ENCODE data around the gene HUS1B. TPM values are rescaled to one million over a fixed set of nuclear protein-coding genes. Genes with fewer than 3 reads are reported as not detected.

Gene HUS1B
- total and polyA plus RNA-seq, 2 of the 13 experiments (the other 11 are each of a cell fraction or from before 2014, with no cell fraction given): 0.18 to 0.40 TPM

- TF ChIP-seq, protein P1, sequence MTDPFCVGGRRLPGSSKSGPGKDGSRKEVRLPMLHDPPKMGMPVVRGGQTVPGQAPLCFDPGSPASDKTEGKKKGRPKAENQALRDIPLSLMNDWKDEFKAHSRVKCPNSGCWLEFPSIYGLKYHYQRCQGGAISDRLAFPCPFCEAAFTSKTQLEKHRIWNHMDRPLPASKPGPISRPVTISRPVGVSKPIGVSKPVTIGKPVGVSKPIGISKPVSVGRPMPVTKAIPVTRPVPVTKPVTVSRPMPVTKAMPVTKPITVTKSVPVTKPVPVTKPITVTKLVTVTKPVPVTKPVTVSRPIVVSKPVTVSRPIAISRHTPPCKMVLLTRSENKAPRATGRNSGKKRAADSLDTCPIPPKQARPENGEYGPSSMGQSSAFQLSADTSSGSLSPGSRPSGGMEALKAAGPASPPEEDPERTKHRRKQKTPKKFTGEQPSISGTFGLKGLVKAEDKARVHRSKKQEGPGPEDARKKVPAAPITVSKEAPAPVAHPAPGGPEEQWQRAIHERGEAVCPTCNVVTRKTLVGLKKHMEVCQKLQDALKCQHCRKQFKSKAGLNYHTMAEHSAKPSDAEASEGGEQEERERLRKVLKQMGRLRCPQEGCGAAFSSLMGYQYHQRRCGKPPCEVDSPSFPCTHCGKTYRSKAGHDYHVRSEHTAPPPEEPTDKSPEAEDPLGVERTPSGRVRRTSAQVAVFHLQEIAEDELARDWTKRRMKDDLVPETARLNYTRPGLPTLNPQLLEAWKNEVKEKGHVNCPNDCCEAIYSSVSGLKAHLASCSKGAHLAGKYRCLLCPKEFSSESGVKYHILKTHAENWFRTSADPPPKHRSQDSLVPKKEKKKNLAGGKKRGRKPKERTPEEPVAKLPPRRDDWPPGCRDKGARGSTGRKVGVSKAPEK (CRISPR knock-in tag; IDR thresholded peaks at IDR 0.05; ENCODE audit: borderline replicate concordance): peak; percentile 62; the same call in 1 of the 2 replicates
- no peak for TF ChIP-seq ZNF616 (CRISPR knock-in tag; IDR thresholded peaks at IDR 0.05; ENCODE audit: low read depth)
- peak; percentile 93 for TF ChIP-seq MXD1 (CRISPR knock-in tag; IDR thresholded peaks at IDR 0.05)
- no peak for TF ChIP-seq ZNF326 (CRISPR knock-in tag; IDR thresholded peaks at IDR 0.05; ENCODE audit: borderline replicate concordance)
- TF ChIP-seq ZNF652 (CRISPR knock-in tag; IDR thresholded peaks at IDR 0.05; ENCODE audit: borderline replicate concordance, low read depth): no peak; the same call in 1 of the 2 replicates
- peak; percentile 97 for TF ChIP-seq HOXA3 (CRISPR knock-in tag; IDR thresholded peaks at IDR 0.05)
- peak; percentile 78; the same call in 1 of the 2 replicates for TF ChIP-seq ZNF552 (CRISPR knock-in tag; IDR thresholded peaks at IDR 0.05; ENCODE audit: borderline replicate concordance)
- no peak for TF ChIP-seq SETDB1 (CRISPR knock-in tag; IDR thresholded peaks at IDR 0.05; ENCODE audit: borderline replicate concordance)
- TF ChIP-seq, protein P2, sequence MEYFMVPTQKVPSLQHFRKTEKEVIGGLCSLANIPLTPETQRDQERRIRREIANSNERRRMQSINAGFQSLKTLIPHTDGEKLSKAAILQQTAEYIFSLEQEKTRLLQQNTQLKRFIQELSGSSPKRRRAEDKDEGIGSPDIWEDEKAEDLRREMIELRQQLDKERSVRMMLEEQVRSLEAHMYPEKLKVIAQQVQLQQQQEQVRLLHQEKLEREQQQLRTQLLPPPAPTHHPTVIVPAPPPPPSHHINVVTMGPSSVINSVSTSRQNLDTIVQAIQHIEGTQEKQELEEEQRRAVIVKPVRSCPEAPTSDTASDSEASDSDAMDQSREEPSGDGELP (IDR thresholded peaks at IDR 0.05; ENCODE audit: borderline replicate concordance, low read depth): peak; percentile 73; the same call in 1 of the 2 replicates
- peak; percentile 83 for TF ChIP-seq FOXA3 (CRISPR knock-in tag; IDR thresholded peaks at IDR 0.05)
- 0 out of 2 replicates have a peak, but pooled peaks have one; percentile 20 for TF ChIP-seq ZNF550 (CRISPR knock-in tag; IDR thresholded peaks at IDR 0.05; ENCODE audit: borderline replicate concordance)
- peak; percentile 31; the same call in 1 of the 2 replicates for TF ChIP-seq NFYB (CRISPR knock-in tag; IDR thresholded peaks at IDR 0.05)
- TF ChIP-seq, protein P3, sequence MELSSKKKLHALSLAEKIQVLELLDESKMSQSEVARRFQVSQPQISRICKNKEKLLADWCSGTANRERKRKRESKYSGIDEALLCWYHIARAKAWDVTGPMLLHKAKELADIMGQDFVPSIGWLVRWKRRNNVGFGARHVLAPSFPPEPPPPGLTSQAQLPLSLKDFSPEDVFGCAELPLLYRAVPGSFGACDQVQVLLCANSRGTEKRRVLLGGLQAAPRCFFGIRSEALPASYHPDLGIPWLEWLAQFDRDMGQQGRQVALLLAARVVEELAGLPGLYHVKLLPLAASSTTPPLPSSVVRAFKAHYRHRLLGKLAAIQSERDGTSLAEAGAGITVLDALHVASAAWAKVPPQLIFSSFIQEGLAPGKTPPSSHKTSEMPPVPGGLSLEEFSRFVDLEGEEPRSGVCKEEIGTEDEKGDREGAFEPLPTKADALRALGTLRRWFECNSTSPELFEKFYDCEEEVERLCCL (CRISPR knock-in tag; IDR thresholded peaks at IDR 0.05; ENCODE audit: borderline replicate concordance): peak; percentile 83; the same call in 1 of the 2 replicates
- no peak for TF ChIP-seq ZNF354B (CRISPR knock-in tag; IDR thresholded peaks at IDR 0.05)
- TF ChIP-seq ZKSCAN5 (CRISPR knock-in tag; IDR thresholded peaks at IDR 0.05): no peak
- peak; percentile 48 for TF ChIP-seq RAD21 (CRISPR knock-in tag; IDR thresholded peaks at IDR 0.05)
- TF ChIP-seq ZFP82 (CRISPR knock-in tag; IDR thresholded peaks at IDR 0.05; ENCODE audit: borderline replicate concordance): no peak
- peak; percentile 56 for TF ChIP-seq NFYC (CRISPR knock-in tag; IDR thresholded peaks at IDR 0.05)
- peak; percentile 95 for TF ChIP-seq TARDBP (CRISPR knock-in tag; IDR thresholded peaks at IDR 0.05)
- TF ChIP-seq ZNF777 (CRISPR knock-in tag; IDR thresholded peaks at IDR 0.05): peak; percentile 98
- TF ChIP-seq, protein P4, sequence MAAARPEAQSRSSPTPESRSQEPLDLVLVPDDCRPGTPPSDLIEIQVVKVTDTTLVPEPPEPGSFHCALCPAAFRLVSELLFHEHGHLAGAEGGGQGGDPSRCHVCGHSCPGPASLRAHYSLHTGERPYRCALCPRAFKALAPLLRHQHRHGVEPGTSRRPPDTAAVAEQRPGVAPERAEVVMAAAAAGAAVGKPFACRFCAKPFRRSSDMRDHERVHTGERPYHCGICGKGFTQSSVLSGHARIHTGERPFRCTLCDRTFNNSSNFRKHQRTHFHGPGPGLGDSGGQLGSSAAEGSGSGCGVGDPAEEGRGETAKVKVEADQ (CRISPR knock-in tag; IDR thresholded peaks at IDR 0.05; ENCODE audit: borderline replicate concordance): no peak; the same call in 1 of the 2 replicates
- peak; percentile 38; the same call in 1 of the 2 replicates for TF ChIP-seq ZNF143 (CRISPR knock-in tag; IDR thresholded peaks at IDR 0.05)
These were observed 36.2 kb upstream of the HUS1B start, which contains the start of gene EXOC2 (continued) for GRCh38 chr6:692858-693722.
